Stomach (tissue), 9 donors: ENCODE data around the gene POLL. TPM values are rescaled to one million over a fixed set of nuclear protein-coding genes. Genes with fewer than 3 reads are reported as not detected.
"Not testable (repeated sequence)": the region's sequence is repeated elsewhere in the genome, so short reads cannot be mapped to it uniquely, and the experiment has no call there.

Source experiments
- DNase-seq, 2 donors: peaks; one replicate each; pipeline versions ENCODE4 v3.0.0 to v3.0.0-alpha.2; 2013 to 2019
- H3K27ac ChIP-seq, 5 donors: fragments of 200-600 bp in 4 of 5; sonication (generic) in 4 of 5; one replicate each; pipeline ENCODE4 v1.5.1; 2013 to 2019; ENCODE audit warnings: mild to moderate bottlenecking in 1 of 5, moderate library complexity in 1 of 5
- H3K27me3 ChIP-seq, 3 donors: fragments of 200-600 bp; sonication (generic); one replicate each; pipeline ENCODE4 v1.5.1; 2017 to 2019; ENCODE audit warnings: mixed run types in 1 of 3
- H3K36me3 ChIP-seq, 4 donors: fragments of 200-600 bp; sonication (generic); 1 replicate in 3 of 4; 2 replicates in 1 of 4; pipeline ENCODE4 v1.5.1; 2016 to 2019
- H3K4me1 ChIP-seq, 4 donors: fragments of 200-600 bp; sonication (generic); one replicate each; pipeline ENCODE4 v1.5.1; 2016 to 2019
- H3K4me3 ChIP-seq, 4 donors: fragments of 200-600 bp; sonication (generic) in 3 of 4; one replicate each; pipeline ENCODE4 v1.5.1; 2016 to 2019; ENCODE audit warnings: mild to moderate bottlenecking in 1 of 4
- H3K9me3 ChIP-seq, 4 donors: fragments of 200-600 bp; sonication (generic); one replicate each; pipeline ENCODE4 v1.5.1; 2016 to 2019
- CTCF ChIP-seq, 7 experiments: fragments of 450-650 bp in 4 of 7; fragments of 200-600 bp in 3 of 7; sonication (generic) in 3 of 7; IDR thresholded peaks; one replicate each; pipeline ENCODE4 v1.5.1; 2016 to 2019; ENCODE audit warnings: antibody characterized with exemption in 7 of 7, control low read depth in 2 of 7, mild to moderate bottlenecking in 1 of 7
- EP300 ChIP-seq: sonication (generic); formaldehyde crosslinking; IDR thresholded peaks from one replicate; pipeline ENCODE4 v1.6.1; 2017; ENCODE audit warnings: antibody characterized with exemption
- POLR2A ChIP-seq, 4 donors: fragments of 450-650 bp; IDR thresholded peaks; one replicate each; pipeline ENCODE4 v1.6.1; 2016; ENCODE audit warnings: antibody characterized with exemption in 4 of 4, control low read depth in 2 of 4, mild to moderate bottlenecking in 1 of 4, moderate library complexity in 1 of 4
- POLR2AphosphoS5 ChIP-seq, 3 donors: sonication (generic); formaldehyde crosslinking; IDR thresholded peaks; one replicate each; pipeline ENCODE4 v1.6.1; 2016; ENCODE audit warnings: antibody characterized with exemption in 3 of 3
- WGBS, 5 donors: extraction: QIAGEN DNeasy Blood & Tissue Kit in 3 of 5; methylation state at CpG; one replicate each; pipeline versions ENCODE4 v1.1.5 to v1.1.7; 2013 to 2018; 5-methylcytosine and 5-hydroxymethylcytosine counted together
- intact Hi-C: fragments of 100-400 bp; cut with DNase I; formaldehyde crosslinking; loops from one replicate; pipeline ENCODE4 v1.15.1; 2023; ENCODE audit warnings: low total_unique reads
- polyA plus RNA-seq, 3 donors: library from polyadenylated mRNA; stranded (reverse); fragments of 200-250 nt; gene quantifications; one replicate each; pipeline ENCODE4 v1.2.3, GENCODE V29; 2013
- total RNA-seq, 5 donors: library from RNA; depleted of rRNA; stranded (reverse); fragments of >200 nt; gene quantifications; one replicate each; pipeline versions ENCODE4 v1.1.0 to v1.2.3, GENCODE V29; 2014 to 2016
- donor health status: healthy with polysubstance abuse.
- donor health status: Bipolar disorder and iron deficiency.
- donor health status: healthy.

Gene POLL
- total and polyA plus RNA-seq, 8 donors: 12.9 to 122 (median 34.2) TPM

- intact Hi-C loops: loop anchor here (5.0 kb wide), 1 partner anchor 179 kb away; the partner anchor contains the start of gene NPM3
- TF ChIP-seq CTCF (IDR thresholded peaks at IDR 0.05) (peak in 5 of 7 experiments; percentile 42 to 80 (median 55)), POLR2A (IDR thresholded peaks at IDR 0.05) (no peak)
- Histone ChIP-seq H3K9me3 (no peaks in the 10 kb centered on the region), H3K27ac (no peak overlapping the region), H3K36me3 (peaks cover 14 to 60% (median 41%) of the 10 kb centered on the region in 4 donors), H3K4me3 (no peak overlapping the region), H3K4me1 (no peaks in the 10 kb centered on the region), H3K27me3 (no peaks in the 10 kb centered on the region)
- WGBS, 5 donors: 46 to 57% (median 51%) methylated on average over 6 of the region's 6 CpGs
- DNase-seq: peak; percentile 74 to 85
Observed at GRCh38 chr10:101602761-101603398, 14.8 kb upstream of the POLL start.

GRCh38 chr10:101601541-101601940 is 13.5 kb upstream of the POLL start:
- Histone ChIP-seq H3K27me3 (no peaks in the 10 kb centered on the region), H3K4me1 (no peaks in the 10 kb centered on the region), H3K9me3 (no peaks in the 10 kb centered on the region), H3K4me3 (no peak overlapping the region), H3K27ac (no peak overlapping the region), H3K36me3 (peaks cover 7 to 54% (median 28%) of the 10 kb centered on the region in 4 donors)
- DNase-seq: peak in 1 of 2 donors; percentile 35
- TF ChIP-seq CTCF (IDR thresholded peaks at IDR 0.05): no peak
- TF ChIP-seq POLR2A (IDR thresholded peaks at IDR 0.05): no peak
- no peak for TF ChIP-seq POLR2AphosphoS5 (IDR thresholded peaks at IDR 0.05)
- TF ChIP-seq EP300: no peak
- intact Hi-C loops: loop anchor here (5.0 kb wide), 1 partner anchor 181 kb away; the partner anchor contains the start of gene NPM3
- WGBS, 5 donors: 75 to 100% (median 95%) methylated on average over 1 of the region's 1 CpG

- H3K27ac ChIP-seq: no peak overlapping the region
- no peaks in the 10 kb centered on the region for H3K9me3 ChIP-seq
- no peak for TF ChIP-seq POLR2A (IDR thresholded peaks at IDR 0.05)
- no peak for TF ChIP-seq POLR2AphosphoS5 (IDR thresholded peaks at IDR 0.05)
- no peak for TF ChIP-seq CTCF (IDR thresholded peaks at IDR 0.05)
- no peak for TF ChIP-seq EP300
- peaks cover 0 to 30% (median 14%) of the 10 kb centered on the region in 4 donors for H3K36me3 ChIP-seq
- H3K4me3 ChIP-seq: no peak overlapping the region
- H3K27me3 ChIP-seq: no peaks in the 10 kb centered on the region
- no peak for DNase-seq
- no peaks in the 10 kb centered on the region for H3K4me1 ChIP-seq
- intact Hi-C loops: no loop called here
- 74 to 83% (median 79%) methylated on average over 14 of the region's 14 CpGs for WGBS, 5 donors
Observed at GRCh38 chr10:101597091-101597900, 9.2 kb upstream of the POLL start.

- Histone ChIP-seq H3K4me3 (no peak overlapping the region), H3K27ac (no peak overlapping the region), H3K4me1 (no peaks in the 10 kb centered on the region), H3K27me3 (no peaks in the 10 kb centered on the region), H3K36me3 (peaks cover 0 to 23% (median 10%) of the 10 kb centered on the region in 4 donors), H3K9me3 (no peaks in the 10 kb centered on the region)
- intact Hi-C loops: no loop called here
- TF ChIP-seq EP300 (no peak), POLR2A (IDR thresholded peaks at IDR 0.05) (no peak), POLR2AphosphoS5 (IDR thresholded peaks at IDR 0.05) (no peak), CTCF (IDR thresholded peaks at IDR 0.05) (no peak)
- DNase-seq: no peak
- WGBS, 5 donors: 76 to 90% (median 84%) methylated on average over 13 of the region's 13 CpGs
Observed at GRCh38 chr10:101595591-101596433, 7.8 kb upstream of the POLL start.

GRCh38 chr10:101593331-101593730 is 5.3 kb upstream of the POLL start:
- 64 to 99% (median 75%) methylated on average over 2 of the region's 2 CpGs for WGBS, 5 donors
- Histone ChIP-seq H3K4me1 (peaks cover 6 to 13% (median 11%) of the 10 kb centered on the region in 4 donors), H3K36me3 (peaks cover 0 to 16% (median 7%) of the 10 kb centered on the region in 4 donors)
- H3K4me3 ChIP-seq, DNase-seq, H3K27ac ChIP-seq, H3K9me3 ChIP-seq, intact Hi-C loops, H3K27me3 ChIP-seq: not testable (repeated sequence)
